ENCODE data around the gene CDC42.

CDC42 gene

GRCh38 chr1:22045604-22046228 lies 6.8 kb upstream of the CDC42 start:
- no peak for DNase-seq (ENCODE audit: extremely low read depth, insufficient read length)
- TF ChIP-seq, protein P1, sequence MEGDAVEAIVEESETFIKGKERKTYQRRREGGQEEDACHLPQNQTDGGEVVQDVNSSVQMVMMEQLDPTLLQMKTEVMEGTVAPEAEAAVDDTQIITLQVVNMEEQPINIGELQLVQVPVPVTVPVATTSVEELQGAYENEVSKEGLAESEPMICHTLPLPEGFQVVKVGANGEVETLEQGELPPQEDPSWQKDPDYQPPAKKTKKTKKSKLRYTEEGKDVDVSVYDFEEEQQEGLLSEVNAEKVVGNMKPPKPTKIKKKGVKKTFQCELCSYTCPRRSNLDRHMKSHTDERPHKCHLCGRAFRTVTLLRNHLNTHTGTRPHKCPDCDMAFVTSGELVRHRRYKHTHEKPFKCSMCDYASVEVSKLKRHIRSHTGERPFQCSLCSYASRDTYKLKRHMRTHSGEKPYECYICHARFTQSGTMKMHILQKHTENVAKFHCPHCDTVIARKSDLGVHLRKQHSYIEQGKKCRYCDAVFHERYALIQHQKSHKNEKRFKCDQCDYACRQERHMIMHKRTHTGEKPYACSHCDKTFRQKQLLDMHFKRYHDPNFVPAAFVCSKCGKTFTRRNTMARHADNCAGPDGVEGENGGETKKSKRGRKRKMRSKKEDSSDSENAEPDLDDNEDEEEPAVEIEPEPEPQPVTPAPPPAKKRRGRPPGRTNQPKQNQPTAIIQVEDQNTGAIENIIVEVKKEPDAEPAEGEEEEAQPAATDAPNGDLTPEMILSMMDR (IDR thresholded peaks at IDR 0.05; ENCODE audit: insufficient read depth, low read length, poor library complexity, severe bottlenecking) = no peak
- no peaks in the 10 kb centered on the region for H3K36me3 ChIP-seq (ENCODE audit: control insufficient read depth, insufficient read depth, low read length)
- no peak overlapping the region for H3K4me3 ChIP-seq (replicated peaks; ENCODE audit: low read depth, low read length)
- no peaks in the 10 kb centered on the region for H3K27me3 ChIP-seq (replicated peaks; ENCODE audit: control insufficient read depth, insufficient read depth, low read length)

GRCh38 chr1:22048351-22049192 lies 3.9 kb upstream of the CDC42 start:
- Histone ChIP-seq H3K4me3 (replicated peaks; ENCODE audit: low read depth, low read length) (no peak overlapping the region), H3K36me3 (ENCODE audit: control insufficient read depth, insufficient read depth, low read length) (no peaks in the 10 kb centered on the region), H3K27me3 (replicated peaks; ENCODE audit: control insufficient read depth, insufficient read depth, low read length) (no peaks in the 10 kb centered on the region)
- DNase-seq (ENCODE audit: extremely low read depth, insufficient read length) = no peak
- TF ChIP-seq, protein P1 (IDR thresholded peaks at IDR 0.05; ENCODE audit: insufficient read depth, low read length, poor library complexity, severe bottlenecking) = no peak

GRCh38 chr1:22050330-22050729 lies 2.2 kb upstream of the CDC42 start:
- H3K4me3 ChIP-seq (replicated peaks; ENCODE audit: low read depth, low read length) = no peak overlapping the region
- no peaks in the 10 kb centered on the region for H3K36me3 ChIP-seq (ENCODE audit: control insufficient read depth, insufficient read depth, low read length)
- no peaks in the 10 kb centered on the region for H3K27me3 ChIP-seq (replicated peaks; ENCODE audit: control insufficient read depth, insufficient read depth, low read length)
- DNase-seq (ENCODE audit: extremely low read depth, insufficient read length) = no peak
- TF ChIP-seq, protein P1 (IDR thresholded peaks at IDR 0.05; ENCODE audit: insufficient read depth, low read length, poor library complexity, severe bottlenecking) = no peak

GRCh38 chr1:22051607-22052114 lies 848 bp upstream of the CDC42 start:
- H3K4me3 ChIP-seq (replicated peaks; ENCODE audit: low read depth, low read length) = no peak overlapping the region
- H3K27me3 ChIP-seq (replicated peaks; ENCODE audit: control insufficient read depth, insufficient read depth, low read length) = no peaks in the 10 kb centered on the region
- DNase-seq (ENCODE audit: extremely low read depth, insufficient read length) = no peak
- H3K36me3 ChIP-seq (ENCODE audit: control insufficient read depth, insufficient read depth, low read length) = peaks cover 2% of the 10 kb centered on the region; the same call in 1 of the 2 replicates
- TF ChIP-seq, protein P1 (IDR thresholded peaks at IDR 0.05; ENCODE audit: insufficient read depth, low read length, poor library complexity, severe bottlenecking) = no peak

DNA sequence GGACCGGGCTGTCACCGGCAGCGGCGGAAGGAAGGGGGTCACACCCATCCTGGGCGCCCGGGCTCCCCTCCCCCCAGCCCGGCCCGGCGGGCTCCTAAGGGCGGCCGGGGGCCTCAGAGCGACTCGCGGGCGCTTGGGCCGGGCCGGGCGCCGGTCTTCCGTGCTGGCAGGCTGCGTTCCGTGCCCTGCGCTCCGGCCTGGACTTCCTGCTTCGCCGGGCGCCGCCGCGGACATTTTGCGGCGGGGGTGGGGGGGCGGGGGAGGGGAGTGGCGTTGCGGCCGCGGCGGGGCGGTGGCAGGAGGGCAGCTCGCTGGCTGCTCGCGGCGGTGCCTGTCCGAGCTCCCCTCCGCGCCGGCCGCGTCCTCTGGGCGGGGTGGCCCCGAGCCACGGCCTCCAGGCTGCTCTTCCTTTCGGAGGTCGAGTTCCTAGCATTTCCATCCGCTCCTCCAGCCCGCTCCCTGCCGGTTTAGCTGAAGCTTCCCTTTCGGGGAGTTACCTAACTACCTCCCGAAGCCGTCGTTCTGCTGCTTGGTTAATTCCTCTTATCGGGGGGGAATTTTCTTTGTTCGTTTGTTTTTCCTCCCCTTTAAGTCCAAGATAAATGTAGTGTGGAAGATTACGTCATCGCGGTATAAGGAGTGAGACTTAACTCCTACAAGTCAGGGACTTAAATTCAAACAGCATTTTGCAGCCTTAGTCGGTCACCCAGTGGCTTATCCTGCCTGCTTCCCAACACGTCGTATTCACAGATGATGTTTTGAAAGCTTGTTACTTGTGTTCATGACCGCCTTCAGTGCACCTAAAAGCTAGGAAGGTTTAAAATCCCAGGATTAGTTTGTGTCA lies 730 bp downstream of the CDC42 start:
- H3K27me3 ChIP-seq (replicated peaks; ENCODE audit: control insufficient read depth, insufficient read depth, low read length) = no peaks in the 10 kb centered on the region
- DNase-seq (ENCODE audit: extremely low read depth, insufficient read length) = peak; percentile 72
- TF ChIP-seq, protein P1 (IDR thresholded peaks at IDR 0.05; ENCODE audit: insufficient read depth, low read length, poor library complexity, severe bottlenecking) = no peak
- peak overlapping the region; percentile 84 for H3K4me3 ChIP-seq (replicated peaks; ENCODE audit: low read depth, low read length)
- H3K36me3 ChIP-seq (ENCODE audit: control insufficient read depth, insufficient read depth, low read length) = peaks cover 3% of the 10 kb centered on the region; the same call in 1 of the 2 replicates
